DOHH2 (cell line): ENCODE measurements around the gene PYDC1.

Experiments used
- H3F3A ChIP-seq: fragments of 200-600 bp; sonication (generic), shearing (Covaris generic); 2 replicates; pipeline ENCODE4 v1.6.0; 2016; ENCODE audit warnings: antibody characterized with exemption, mild to moderate bottlenecking; ENCODE audit not compliant: control insufficient read depth, insufficient read depth
- H3K27ac ChIP-seq: fragments of 200-600 bp; sonication (generic); 2 replicates; pipeline ENCODE4 v1.5.1; 2014; ENCODE audit warnings: low read depth, mild to moderate bottlenecking, low read length, moderate library complexity
- H3K27me3 ChIP-seq: fragments of 200-600 bp; sonication (generic); 2 replicates; pipeline ENCODE4 v1.6.1; 2014; ENCODE audit warnings: mild to moderate bottlenecking, low read length, mixed read lengths; ENCODE audit not compliant: control insufficient read depth
- H3K36me3 ChIP-seq: fragments of 200-600 bp; sonication (generic); 2 replicates; pipeline ENCODE4 v1.6.1; 2014; ENCODE audit warnings: mild to moderate bottlenecking, low read length, moderate library complexity, mixed read lengths; ENCODE audit not compliant: control insufficient read depth
- H3K4me1 ChIP-seq: fragments of 200-600 bp; sonication (generic); 2 replicates; pipeline ENCODE4 v1.6.1; 2014; ENCODE audit warnings: mild to moderate bottlenecking, low read length, mixed read lengths; ENCODE audit not compliant: control insufficient read depth
- H3K4me2 ChIP-seq: fragments of 200-600 bp; sonication (generic); 2 replicates; pipeline ENCODE4 v1.6.0; 2014; ENCODE audit warnings: mild to moderate bottlenecking, low read length, moderate library complexity
- H3K4me3 ChIP-seq: fragments of 200-600 bp; sonication (generic); 2 replicates; pipeline ENCODE4 v1.5.1; 2014; ENCODE audit warnings: mild to moderate bottlenecking, low read length, mixed read lengths
- H3K79me2 ChIP-seq: fragments of 200-600 bp; sonication (generic); 2 replicates; pipeline ENCODE4 v1.6.1; 2014; ENCODE audit warnings: mild to moderate bottlenecking, low read length, mixed read lengths; ENCODE audit not compliant: control insufficient read depth
- H3K9me2 ChIP-seq: fragments of 200-600 bp; sonication (generic); replicated peaks from 2 replicates; pipeline ENCODE4 v1.6.1; 2014; ENCODE audit warnings: mild to moderate bottlenecking, low read length, mixed read lengths; ENCODE audit not compliant: control insufficient read depth
- H3K9me3 ChIP-seq: fragments of 200-600 bp; sonication (generic); 2 replicates; pipeline ENCODE4 v1.6.1; 2014; ENCODE audit warnings: antibody characterized with exemption, low read length, mixed read lengths; ENCODE audit not compliant: control insufficient read depth, insufficient read depth
- H4K20me1 ChIP-seq: fragments of 200-600 bp; sonication (generic); 2 replicates; pipeline ENCODE4 v1.6.0; 2014; ENCODE audit warnings: low read depth, mild to moderate bottlenecking, antibody characterized with exemption, low read length, moderate library complexity; ENCODE audit not compliant: control insufficient read depth, insufficient read depth
- EZH2phosphoT487 ChIP-seq: fragments of 200-600 bp; sonication (generic); IDR thresholded peaks from 2 replicates; pipeline ENCODE4 v1.6.1; 2017; ENCODE audit warnings: borderline replicate concordance, mild to moderate bottlenecking, antibody characterized with exemption, low read length, moderate library complexity, mixed read lengths
- TF ChIP-seq, protein P1 (sequence below): fragments of 200-600 bp; sonication (generic); IDR thresholded peaks from one replicate; pipeline ENCODE4 v1.5.1; 2014; ENCODE audit warnings: antibody characterized with exemption, mild to moderate bottlenecking, low read depth, low read length; ENCODE audit not compliant: poor library complexity, severe bottlenecking

PYDC1 gene

DNA sequence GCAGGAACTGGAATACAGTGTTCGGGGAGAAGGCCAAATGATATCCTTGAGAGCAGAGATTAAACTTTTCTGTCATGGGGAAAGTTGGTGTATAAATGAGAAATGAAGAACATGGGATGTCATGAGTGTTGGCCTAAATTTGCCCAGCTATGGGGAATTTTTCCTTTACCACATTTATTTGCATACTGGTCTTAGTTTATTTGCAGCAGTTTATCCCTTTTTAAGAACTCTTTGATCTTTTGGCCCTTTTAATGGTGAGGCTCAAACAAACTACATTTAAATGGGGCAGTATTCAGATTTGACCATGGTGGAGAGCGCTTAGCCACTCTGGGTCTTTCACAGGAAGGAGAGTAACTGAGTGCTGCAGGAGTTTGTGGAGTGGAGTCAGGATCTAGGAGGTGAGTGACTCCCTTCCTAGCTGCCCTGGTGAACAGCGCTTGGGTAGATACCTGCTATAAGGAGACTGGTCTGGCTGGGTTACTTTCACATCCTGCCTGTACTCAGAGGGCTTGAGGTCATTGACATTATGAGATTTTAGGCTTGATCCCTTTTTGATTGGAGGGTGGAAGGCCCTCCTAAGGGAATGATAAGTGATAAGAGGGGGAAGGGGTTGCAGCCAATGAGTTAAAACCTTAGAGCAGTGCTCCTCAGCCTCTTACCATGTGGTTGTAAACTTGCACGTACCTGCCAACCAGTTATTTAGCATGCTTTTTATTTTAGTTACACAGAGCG lies 25.1 kb downstream of the PYDC1 start:
- Histone ChIP-seq H3K4me2 (no peak overlapping the region), H3K9me2 (no peaks in the 10 kb centered on the region), H3K27me3 (no peaks in the 10 kb centered on the region), H3K9me3 (no peaks in the 10 kb centered on the region), H4K20me1 (peaks cover 63% of the 10 kb centered on the region), H3K79me2 (peaks cover 44% of the 10 kb centered on the region), H3K36me3 (peaks cover 95% of the 10 kb centered on the region), H3K4me3 (no peak overlapping the region), H3K27ac (no peak overlapping the region), H3K4me1 (no peaks in the 10 kb centered on the region), H3F3A (peaks cover 75% of the 10 kb centered on the region)
- TF ChIP-seq, protein P1, sequence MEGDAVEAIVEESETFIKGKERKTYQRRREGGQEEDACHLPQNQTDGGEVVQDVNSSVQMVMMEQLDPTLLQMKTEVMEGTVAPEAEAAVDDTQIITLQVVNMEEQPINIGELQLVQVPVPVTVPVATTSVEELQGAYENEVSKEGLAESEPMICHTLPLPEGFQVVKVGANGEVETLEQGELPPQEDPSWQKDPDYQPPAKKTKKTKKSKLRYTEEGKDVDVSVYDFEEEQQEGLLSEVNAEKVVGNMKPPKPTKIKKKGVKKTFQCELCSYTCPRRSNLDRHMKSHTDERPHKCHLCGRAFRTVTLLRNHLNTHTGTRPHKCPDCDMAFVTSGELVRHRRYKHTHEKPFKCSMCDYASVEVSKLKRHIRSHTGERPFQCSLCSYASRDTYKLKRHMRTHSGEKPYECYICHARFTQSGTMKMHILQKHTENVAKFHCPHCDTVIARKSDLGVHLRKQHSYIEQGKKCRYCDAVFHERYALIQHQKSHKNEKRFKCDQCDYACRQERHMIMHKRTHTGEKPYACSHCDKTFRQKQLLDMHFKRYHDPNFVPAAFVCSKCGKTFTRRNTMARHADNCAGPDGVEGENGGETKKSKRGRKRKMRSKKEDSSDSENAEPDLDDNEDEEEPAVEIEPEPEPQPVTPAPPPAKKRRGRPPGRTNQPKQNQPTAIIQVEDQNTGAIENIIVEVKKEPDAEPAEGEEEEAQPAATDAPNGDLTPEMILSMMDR = no peak
- TF ChIP-seq EZH2phosphoT487 = no peak

DNA sequence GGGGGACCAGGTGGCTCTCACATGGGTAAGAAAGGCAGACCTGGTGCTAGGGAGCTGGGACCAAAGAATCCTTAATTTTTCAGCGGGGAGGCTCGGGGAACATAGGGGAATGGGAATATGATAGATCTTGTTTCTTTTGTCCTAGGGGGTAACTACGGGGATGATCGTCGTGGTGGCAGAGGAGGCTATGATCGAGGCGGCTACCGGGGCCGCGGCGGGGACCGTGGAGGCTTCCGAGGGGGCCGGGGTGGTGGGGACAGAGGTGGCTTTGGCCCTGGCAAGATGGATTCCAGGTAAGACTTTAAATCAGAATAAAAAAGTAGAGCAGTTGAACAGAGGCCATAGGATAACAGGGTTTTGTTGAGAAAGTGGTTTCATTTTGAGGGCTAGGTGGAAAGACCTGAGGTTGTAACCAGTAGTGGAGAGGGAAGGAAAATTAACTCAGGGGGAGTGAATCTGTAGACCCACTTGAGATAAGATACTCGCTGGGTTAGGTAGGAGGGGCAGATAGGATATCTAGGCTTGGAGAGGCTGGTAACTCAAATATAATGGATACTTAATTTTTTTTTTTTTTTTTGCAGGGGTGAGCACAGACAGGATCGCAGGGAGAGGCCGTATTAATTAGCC lies 26.0 kb downstream of the PYDC1 start:
- H3K27me3 ChIP-seq = no peaks in the 10 kb centered on the region
- peaks cover 75% of the 10 kb centered on the region for H3F3A ChIP-seq
- H3K27ac ChIP-seq = no peak overlapping the region
- H3K4me2 ChIP-seq = no peak overlapping the region
- H3K79me2 ChIP-seq = peaks cover 54% of the 10 kb centered on the region
- no peak overlapping the region for H3K4me3 ChIP-seq
- H3K9me3 ChIP-seq = no peaks in the 10 kb centered on the region
- peaks cover 72% of the 10 kb centered on the region for H4K20me1 ChIP-seq
- peaks cover 100% of the 10 kb centered on the region for H3K36me3 ChIP-seq
- H3K9me2 ChIP-seq = no peaks in the 10 kb centered on the region
- TF ChIP-seq, protein P1 = no peak
- TF ChIP-seq EZH2phosphoT487 = no peak
- H3K4me1 ChIP-seq = no peaks in the 10 kb centered on the region

DNA sequence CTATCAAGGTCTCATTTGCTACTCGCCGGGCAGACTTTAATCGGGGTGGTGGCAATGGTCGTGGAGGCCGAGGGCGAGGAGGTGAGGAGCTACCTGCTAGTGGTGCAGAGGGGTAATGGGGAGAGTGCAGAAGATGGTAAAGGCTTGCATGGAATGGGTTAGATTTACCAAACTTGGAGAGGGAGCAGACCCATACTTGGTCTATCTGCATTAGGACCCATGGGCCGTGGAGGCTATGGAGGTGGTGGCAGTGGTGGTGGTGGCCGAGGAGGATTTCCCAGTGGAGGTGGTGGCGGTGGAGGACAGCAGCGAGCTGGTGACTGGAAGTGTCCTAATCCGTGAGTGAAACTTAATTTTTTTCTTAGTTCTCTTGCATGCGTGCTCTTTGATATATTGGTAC lies 26.9 kb downstream of the PYDC1 start:
- peaks cover 80% of the 10 kb centered on the region for H4K20me1 ChIP-seq
- no peaks in the 10 kb centered on the region for H3K27me3 ChIP-seq
- no peak for TF ChIP-seq EZH2phosphoT487
- TF ChIP-seq, protein P1 = no peak
- peaks cover 62% of the 10 kb centered on the region for H3K79me2 ChIP-seq
- H3K36me3 ChIP-seq = peaks cover 100% of the 10 kb centered on the region
- no peak overlapping the region for H3K4me3 ChIP-seq
- no peaks in the 10 kb centered on the region for H3K9me2 ChIP-seq
- peaks cover 76% of the 10 kb centered on the region for H3F3A ChIP-seq
- no peaks in the 10 kb centered on the region for H3K4me1 ChIP-seq
- no peaks in the 10 kb centered on the region for H3K9me3 ChIP-seq
- no peak overlapping the region for H3K4me2 ChIP-seq
- H3K27ac ChIP-seq = no peak overlapping the region
